Gastrocnemius medialis (tissue), 4 donors: ENCODE data around the gene FAM227B.

Experiments used
- POLR2A ChIP-seq, 2 donors: fragments of 450-650 bp; IDR thresholded peaks; one replicate each; pipeline ENCODE4 v1.6.1; 2017; ENCODE audit warnings: antibody characterized with exemption in 2 of 2, mild to moderate bottlenecking in 2 of 2, moderate library complexity in 2 of 2
- TF ChIP-seq, protein P1 (sequence below), 5 experiments: fragments of 450-650 bp in 3 of 5; fragments of 200-600 bp in 2 of 5; sonication (generic) in 2 of 5; IDR thresholded peaks in 4 of 5; conservative IDR thresholded peaks in 1 of 5; 1 replicate in 4 of 5; 2 replicates in 1 of 5; pipeline ENCODE4 v1.5.1; 2016 to 2019; ENCODE audit warnings: antibody characterized with exemption in 5 of 5, mild to moderate bottlenecking in 3 of 5, moderate library complexity in 3 of 5

GRCh38 chr15:49460411-49460941 lies 160.1 kb downstream of the FAM227B start:
- TF ChIP-seq, protein P1, sequence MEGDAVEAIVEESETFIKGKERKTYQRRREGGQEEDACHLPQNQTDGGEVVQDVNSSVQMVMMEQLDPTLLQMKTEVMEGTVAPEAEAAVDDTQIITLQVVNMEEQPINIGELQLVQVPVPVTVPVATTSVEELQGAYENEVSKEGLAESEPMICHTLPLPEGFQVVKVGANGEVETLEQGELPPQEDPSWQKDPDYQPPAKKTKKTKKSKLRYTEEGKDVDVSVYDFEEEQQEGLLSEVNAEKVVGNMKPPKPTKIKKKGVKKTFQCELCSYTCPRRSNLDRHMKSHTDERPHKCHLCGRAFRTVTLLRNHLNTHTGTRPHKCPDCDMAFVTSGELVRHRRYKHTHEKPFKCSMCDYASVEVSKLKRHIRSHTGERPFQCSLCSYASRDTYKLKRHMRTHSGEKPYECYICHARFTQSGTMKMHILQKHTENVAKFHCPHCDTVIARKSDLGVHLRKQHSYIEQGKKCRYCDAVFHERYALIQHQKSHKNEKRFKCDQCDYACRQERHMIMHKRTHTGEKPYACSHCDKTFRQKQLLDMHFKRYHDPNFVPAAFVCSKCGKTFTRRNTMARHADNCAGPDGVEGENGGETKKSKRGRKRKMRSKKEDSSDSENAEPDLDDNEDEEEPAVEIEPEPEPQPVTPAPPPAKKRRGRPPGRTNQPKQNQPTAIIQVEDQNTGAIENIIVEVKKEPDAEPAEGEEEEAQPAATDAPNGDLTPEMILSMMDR (IDR thresholded peaks at IDR 0.05 in 4 of 5, conservative IDR thresholded peaks at IDR 0.05 in 1 of 5) = no peak
- TF ChIP-seq POLR2A (IDR thresholded peaks at IDR 0.05) = no peak
